Measurements from ENCODE around the gene PIGZ.

PIGZ gene

DNA sequence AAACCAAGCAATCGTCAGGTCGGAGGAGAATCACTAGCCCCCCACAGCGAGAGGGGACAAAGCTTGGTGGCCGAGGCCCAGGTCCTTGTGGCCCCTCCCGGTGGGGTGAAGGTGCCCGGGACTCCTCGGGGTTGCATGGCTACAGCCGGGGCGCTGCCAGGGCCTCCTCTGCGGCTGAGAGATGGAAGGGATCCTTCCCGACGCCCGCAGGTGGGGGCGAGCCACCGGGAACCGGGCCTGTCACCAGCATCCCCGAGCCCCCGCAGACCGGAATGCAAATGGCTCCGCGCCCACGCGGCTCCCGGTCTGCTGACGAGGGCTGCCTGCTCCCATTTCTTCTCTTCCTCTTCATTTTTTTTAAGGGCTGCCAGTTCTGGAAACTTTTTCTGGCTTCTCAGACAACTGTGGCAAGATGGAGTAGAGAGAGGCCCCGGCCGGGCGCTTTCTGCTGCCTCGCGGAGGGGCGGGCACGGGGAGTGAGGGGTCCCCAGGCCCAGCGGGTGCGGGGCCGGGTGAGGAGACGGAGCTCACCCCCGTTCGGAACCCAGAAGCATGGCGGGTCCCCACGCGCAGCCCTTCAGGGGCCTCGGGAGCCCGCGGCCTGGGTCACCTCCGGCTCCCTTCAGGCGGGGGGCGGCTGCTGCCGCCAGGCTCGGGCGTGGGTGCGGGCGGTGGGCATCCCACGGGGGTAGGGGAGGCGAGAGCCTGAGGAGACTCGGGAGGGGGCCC is 33.5 kb upstream of the PIGZ start:
- peak; percentile 20 for DNase-seq (ENCODE audit: low read depth)

DNA sequence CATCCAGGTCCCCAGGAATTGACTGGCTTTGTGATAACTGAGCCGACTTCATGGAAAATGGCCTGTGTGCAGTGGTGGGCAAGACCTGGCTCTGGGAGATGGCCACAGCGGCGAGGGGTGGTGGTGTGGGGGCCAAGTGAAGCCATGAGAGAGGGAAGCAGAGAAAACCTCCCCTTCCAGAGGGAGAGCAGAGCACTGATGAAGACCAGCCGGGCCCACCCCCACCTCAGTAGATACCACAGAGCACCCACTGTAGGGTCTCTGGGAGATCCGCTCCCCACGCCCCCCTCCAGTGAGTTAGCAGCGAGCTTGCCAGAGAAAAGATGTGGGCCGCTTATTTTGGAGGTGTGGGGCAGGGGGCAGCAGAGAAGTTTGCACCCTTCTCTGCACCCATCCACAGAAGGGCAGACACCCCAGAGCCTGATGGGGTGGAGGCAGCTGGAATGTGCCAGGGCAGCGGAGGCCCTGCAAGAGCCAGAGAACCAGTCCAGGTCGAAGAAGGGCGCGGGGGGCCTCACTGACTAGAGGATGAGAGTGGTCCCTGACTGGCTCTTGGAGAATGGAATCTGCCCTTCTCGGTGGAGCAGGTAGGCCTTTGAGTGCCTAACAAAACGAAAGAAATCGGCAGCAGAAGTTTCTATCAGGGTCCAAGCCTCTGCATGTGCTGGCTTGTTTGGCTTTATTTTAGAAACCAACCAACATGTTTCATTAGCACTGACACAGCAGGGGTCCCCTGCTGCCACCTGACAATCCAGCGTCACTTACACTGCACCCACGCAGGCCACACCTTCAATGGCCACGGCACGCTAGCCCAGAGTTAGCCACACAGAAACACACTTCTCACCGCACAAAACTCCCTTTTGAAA is 32.7 kb upstream of the PIGZ start:
- no peak for DNase-seq (ENCODE audit: low read depth)

DNA sequence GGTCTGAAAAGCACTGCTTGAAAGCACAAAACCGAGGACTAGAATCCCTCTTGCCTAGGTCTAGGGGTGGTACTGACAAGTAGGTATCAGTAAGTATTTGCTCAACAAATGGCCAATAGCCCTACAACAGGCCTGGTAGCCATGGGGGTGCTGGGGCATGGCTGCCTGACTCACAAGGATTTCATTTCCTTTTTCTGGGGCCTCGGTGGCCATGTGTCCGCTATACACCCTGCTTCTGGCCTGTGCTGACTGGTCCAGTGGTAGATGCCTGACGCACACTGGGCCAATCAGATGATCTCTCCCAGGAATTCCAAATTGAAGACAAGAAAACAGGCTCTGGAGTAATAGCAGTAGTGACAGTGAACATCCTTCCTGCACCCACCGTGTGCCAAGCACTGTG is 31.6 kb upstream of the PIGZ start:
- peak; percentile 38 for DNase-seq (ENCODE audit: low read depth)

DNA sequence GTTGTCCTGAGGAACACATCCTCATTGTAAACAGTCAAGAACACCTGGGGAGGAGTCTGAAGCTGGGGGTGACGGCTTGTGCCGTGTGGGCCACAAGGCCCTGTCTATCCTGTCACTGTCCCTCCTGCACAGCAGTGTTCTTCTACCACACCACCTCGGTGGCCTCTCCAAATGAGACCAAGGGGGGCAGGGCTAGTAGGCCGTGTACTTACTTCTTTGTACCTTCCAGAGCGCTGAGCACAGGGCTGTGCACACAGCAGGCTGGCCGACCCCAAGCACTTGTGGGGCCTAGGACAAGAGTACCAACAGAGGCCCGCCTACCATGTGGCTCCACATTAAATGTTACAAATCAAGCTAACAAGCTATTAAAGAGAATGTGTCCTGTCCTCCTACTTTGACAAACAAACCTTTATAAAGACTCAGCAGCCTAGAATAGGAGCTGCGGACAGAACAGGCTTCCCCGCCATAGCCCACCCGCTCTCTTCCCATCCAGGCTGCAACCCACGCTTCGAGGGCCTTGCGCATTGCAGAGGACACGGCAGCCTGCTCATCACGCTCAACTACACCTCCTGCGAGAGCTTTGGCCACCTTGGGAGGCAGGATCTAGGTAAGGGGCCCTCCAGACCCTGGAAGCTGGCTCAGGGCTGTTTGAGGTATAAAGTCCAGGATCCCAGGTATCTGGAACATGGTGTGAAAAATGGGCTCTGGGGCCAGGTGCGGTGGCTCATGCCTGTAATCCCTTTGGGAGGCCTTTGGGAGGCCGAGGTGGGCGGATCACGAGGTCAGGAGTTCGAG is 30.5 kb upstream of the PIGZ start:
- DNase-seq (ENCODE audit: low read depth): no peak

DNA sequence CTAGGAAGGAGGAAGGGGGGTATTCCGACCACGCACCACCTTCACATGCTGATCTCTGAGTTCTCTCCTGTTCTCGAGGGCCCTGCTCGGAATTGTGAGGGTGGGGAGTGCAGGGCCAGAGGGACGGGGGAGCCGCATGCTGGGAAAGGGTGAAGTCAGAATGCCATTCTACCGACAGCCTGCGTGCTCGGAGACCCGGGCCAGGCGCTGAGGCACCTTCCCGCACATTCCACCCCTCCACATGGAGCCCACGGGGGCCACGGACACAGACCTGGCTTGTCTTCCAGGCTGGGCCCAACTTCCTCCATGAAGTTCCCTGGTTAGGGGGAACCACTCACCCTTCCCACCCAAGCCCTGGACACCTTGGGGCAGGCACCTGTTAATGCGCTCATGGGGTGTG is 28.7 kb upstream of the PIGZ start:
- no peak for DNase-seq (ENCODE audit: low read depth)

DNA sequence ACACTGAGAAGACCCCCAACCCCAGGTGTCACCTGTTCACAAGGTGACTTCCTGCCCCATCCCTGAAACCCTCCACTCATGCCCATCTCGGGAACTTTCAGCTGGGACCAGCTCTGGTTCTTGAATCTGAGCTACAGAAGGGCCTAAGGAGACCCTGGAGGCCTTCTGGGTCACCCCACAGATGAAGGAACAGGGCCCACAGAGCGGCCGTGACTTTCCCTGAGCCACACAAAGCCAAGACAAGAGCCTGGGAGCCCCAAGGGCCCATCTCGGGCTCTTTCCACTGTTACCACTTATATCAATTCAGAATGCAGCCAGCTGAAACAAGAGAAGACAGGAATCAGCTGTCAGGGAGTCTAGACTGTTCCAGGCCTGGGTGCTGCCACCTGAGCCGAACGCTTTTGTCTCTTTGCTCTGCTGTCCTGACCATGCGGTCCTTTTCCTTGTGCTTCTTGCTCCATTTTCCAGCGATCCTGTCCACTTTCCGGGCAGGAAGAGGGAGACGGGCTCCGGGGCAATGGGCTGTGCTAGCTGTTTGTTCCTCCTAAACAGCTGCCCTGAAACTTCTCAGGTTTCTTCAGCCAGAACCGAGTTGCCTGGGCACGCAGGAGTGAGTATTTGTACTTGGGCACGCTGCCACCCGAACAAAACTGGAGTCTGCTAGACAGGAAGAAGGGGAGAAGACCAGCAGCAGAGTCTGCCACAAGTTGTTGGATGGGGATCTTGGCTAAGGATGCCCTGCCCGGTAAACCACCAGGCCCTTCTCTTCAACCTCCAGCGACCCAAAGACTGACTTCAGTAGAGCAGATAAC is 28.0 kb upstream of the PIGZ start:
- no peak for DNase-seq (ENCODE audit: low read depth)

DNA sequence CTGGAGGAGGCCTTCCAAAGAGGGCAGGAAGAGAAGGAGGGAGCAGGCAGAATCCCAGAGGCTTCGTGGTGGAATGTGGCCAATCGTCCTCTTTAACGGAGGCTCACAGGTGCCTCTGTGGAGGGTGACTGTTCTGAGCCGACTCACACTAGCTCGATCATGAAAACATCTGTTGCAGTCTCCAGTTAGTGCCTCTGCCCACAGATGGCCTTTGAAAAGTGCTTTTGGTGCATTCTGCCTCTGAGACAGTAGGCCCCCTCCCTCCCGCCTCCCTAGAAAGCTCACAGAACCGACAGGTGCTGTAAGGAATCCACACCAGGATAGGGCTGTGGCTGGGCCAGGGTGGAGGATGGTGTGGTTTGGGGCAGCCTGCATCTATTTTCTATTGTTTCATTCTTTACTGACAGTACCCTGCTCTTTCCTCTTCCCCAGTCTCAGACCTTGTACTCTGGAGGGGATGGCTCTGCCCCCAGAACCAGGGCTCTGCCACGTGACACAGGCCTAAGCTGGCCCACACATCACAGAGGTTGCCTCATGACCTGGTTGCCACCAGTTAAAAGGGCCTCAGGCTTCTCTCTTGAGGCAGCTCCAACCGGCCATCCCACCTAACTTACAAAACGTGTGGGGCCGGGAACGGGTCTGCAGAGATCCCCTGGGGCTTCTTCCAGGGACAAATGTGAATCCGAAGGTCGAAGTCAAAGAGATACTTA is 27.2 kb upstream of the PIGZ start:
- DNase-seq (ENCODE audit: low read depth): no peak

DNA sequence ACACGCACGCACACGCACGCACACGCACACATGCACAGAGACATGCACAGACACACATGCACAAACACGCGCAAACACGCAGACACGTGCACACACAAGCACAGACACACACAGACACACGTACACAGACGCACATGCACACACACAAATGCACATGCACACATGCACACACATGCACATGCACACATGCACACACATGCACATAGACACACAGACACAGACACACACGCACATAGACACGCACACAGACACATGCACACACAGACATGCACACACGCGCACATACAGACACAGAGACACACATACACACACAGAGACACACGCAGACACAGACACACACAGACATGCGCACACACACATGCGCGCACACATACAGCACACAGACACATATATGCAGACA is 26.4 kb upstream of the PIGZ start:
- DNase-seq (ENCODE audit: low read depth): no peak

DNA sequence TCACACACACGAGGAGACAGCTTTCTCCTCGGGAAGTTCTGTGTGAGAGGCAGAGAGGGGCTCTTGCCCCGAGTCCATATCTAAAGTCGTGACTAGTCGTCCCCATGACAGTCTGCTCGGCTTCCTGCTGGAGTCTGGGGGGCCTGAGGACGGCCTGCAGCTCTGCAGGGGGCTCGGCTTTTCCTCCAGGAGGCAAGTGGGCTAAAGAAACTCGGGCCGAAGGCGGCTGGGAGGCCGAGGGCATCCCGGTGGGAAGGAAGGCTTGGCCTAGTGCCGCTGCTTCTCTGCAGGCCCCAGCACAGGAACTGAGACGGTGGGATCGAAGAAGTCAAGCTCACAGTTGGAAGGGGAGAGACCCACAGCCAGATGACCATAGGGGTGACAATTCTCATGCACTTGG is 25.4 kb upstream of the PIGZ start:
- no peak for DNase-seq (ENCODE audit: low read depth)

DNA sequence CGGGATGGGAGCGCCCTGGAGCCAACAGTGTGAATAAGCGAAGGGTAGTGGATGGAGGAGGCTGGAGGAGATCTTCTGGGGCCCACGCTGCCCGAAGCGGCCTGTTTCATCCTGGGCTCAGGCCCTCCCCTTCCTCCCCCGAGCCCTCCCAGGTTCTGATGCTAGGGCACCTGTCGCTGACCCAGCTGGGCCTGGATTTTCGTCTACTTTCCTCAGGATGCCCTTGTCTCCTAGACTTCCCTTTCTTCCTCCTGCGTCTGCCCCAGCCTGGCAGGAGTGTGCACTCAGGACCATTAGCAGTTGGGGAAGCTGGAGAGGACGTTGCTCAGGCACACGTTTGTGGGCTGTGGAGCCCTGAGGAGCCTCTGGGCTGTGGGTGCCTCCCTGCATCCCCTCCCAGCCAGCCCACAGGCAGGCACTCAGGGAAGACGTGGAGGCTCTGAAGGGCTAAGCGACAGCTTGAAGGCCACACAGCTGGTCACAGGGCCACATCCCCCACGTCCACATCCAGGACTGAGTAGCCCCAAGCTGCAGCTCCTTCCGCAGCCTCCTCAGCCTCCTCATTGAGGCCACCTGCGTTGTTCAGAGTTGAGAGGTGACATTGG is 23.9 kb upstream of the PIGZ start:
- DNase-seq (ENCODE audit: low read depth): no peak

DNA sequence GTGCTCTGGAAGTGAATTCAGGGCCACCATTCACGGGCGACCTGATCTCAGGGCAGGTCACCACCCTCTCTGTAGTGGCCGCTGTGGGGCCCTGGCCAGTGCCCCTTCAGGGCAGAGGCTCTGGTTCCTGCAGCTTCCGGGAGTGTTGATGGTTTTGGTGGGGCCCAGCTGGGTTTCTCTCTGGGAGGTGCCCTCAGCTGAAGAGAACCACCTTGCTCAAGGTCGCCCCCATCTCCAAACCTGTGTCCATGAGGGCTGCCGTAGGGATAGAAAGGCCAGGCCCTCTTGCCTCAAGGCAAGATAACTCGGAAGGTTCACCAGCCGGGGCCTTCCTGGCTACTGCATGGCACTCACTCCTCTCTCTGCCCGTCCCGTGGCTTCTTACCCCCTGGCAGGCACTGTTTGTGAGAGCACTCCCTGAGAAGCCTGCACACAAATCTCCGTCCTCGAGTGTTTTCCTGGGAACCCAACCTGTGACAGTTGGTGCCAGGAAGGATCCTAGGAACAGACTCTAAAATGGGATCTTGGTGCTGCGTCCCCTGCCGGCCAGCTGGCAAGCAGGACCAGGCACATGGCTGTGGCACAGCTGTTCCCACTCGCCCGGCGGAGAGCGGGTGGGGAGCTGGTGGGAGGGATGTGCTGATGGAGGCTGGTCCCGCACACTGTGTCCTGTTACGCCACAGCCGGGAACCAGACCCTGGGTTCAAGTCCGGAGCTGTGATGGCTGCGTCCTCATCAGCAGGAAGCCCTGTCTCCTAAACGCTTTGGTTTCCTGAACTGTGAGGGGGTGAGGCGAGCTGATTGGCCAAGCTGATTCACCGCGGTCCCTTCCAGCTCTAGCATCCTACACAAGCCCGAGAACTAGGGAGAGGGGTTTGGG is 23.2 kb upstream of the PIGZ start:
- DNase-seq (ENCODE audit: low read depth): no peak

DNA sequence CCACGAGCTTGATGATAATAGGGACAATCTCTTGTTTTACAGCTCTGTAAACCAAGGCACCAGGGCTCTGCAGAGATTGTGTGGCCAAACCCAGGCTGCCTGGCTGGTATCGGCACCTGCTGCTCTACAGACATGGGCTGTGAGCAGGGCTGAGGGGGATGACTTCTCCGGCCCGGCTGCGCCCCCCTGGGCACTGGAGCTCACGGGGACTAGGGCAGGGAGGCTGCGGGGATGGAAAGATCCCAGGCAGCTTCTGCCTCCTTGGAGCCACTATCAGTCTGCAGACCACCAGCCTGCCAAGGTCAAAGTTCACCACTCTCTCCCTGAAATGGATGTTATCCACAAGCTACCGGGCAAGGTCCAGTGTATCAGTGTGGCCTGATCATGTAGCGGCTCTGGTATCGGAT is 22.0 kb upstream of the PIGZ start:
- no peak for DNase-seq (ENCODE audit: low read depth)

DNA sequence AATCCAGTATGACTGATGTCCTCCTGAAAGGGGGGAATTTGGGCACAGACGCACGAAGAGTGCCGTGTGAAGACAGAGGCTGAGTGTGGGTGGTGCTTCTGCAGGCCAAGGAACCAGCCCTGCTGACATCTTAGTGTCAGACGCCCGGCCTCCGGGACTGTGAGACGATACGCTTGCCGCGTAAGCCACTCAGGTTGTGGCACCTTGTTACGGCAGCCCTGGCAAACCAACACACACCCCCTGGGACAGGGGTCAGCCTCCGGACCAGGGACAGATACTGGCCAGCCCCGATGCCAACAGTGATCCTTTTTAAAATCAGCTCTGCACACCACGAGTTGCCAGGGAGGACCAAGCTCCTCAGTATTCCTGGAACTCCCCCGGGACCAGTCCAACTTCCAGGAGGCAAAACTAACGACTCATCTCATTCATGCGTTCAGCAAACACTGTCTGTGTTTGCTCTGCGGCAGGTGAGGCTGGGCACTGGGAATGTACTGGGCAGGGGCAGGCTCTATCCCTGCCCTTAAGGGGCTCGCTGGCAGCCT is 21.2 kb upstream of the PIGZ start:
- DNase-seq (ENCODE audit: low read depth): no peak

DNA sequence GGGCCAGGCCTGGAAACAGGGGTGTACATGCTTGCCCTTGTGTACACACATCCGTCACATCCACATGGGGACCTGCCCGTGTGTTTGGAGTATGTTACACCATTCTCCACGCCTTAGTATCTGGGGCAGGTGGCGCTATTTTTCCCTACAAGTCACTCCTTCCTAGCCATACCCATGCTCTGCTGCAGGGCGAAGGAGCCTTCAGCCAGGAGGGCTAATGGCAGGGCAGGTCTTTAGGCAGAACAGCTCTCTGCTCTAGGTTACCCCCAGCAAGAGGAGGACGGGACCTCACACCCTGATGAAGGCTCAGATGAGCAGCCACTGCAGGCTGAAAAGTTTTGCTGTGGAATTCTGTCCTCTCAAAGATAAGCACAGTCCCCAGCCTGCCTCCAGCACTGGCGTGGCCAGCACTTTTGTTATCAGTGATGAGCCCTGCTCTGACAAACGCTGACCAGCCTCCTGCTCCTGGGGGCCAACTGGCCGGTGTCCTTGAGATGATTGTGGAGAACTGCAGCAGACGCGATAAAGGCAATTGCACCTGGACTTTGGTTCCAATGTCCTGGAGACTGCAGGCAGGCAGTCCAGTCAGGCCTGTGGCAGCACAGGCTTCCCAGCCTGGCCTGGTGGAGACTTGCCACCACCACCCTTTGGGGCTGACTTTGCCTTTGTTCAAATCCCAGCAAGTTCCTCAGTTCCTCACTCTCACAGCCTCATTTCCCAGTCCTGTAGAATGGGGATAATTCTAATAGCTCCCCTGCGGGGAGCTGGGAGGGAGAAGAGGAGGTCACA is 19.8 kb upstream of the PIGZ start:
- no peak for DNase-seq (ENCODE audit: low read depth)

DNA sequence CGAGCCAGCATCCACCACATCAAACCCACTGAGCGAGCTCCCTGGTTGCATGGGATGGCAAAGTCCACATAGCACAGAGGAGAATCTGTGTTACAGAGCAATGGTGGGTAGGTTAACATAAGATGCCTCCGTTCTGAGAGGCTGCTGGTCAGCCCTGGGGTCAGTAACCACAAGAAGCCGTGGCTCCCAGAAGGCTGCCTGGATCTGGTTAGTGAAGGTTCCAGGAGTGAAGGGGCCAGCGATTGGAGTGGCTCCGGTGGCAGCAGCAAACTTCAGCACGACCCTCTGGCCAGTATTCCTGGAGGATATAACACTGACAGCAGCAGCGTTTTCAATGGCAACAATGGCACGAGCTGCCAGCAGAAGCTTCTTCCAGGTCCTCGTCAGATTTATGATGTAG is 18.4 kb upstream of the PIGZ start:
- no peak for DNase-seq (ENCODE audit: low read depth)

DNA sequence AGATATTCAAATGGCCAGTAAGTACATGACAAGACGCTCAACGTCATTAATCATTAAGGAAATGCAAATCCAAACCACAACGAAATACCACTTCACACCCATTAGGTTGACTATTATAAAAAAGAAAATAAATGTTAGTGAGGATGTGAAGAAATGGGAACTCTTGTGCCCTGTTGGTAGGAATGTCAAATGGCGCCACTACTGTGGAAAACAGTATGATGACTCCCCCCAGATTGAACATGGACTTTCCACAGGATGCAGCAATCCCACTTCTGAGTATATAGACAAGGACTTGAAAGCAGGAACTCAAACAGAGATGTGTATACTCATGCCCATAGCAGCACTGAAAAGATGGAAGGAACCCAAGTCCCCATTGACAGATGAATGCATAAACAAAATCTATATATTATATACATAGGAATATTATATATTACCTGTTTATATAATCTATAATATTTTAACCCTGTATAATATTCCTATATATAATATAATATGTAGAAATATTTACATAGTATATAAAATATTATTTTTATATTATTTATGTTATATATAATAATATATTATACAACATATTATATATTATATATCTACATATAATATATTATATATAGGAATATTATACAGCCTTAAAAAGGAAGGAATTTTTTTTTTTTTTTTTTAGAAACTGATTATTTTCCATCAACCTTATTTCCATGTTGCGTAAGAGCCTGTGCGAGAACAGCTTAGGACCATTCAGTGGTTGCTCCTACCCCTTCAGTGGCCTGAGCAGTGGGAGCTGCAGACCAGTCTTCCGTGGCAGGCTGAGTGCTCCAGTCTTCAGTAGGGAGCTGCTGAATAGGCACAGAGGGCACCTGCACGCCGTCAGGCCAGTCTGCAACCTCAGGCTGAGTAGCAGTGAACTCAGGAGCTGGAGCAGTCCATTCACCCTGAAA is 17.6 kb upstream of the PIGZ start:
- DNase-seq (ENCODE audit: low read depth): no peak

DNA sequence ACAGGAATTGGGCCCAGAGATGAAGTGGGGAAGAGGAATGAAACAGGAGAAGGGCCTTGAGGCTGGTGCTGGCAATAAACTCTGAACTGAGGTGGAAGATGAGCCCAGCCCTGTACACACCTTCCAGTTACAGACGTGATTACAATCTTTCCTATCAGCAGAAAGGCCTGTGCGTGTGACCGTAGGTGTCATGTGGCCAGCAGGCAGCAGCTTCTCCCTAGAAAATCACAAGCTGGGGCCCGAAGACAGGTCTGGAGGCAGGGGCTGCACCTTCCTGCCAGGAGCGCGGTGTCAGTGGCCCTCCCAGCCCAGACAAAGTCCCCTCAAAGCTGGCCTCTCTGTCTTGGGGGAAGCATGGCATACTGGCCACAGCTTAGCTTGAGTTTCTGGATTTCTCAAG is 16.7 kb upstream of the PIGZ start:
- DNase-seq (ENCODE audit: low read depth): no peak

DNA sequence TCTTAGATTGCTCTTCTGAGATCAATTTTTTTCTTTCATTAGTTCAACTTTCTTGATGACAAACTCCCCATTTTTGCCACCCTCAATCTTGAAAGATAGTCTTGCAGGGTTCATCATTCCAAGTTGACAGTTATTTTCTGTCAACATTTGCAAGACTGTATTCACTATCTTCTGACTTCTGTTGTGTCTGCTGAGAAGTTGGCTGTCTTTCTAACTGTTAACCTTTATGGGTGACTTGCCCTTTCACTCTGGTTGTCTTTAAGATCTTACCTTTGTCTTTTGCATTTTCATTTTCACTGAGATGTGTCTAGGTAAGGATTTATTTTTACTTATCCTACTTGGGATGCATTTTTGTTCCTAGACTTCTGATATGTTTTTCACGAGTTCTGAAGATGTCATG is 14.6 kb upstream of the PIGZ start:
- DNase-seq (ENCODE audit: low read depth): no peak

Data from iris pigment epithelial cell (primary cell).